Dedifferentiated amniotic fluid mesenchymal stem cell (primary cell): ENCODE results near the gene HOXB8.

Experiments
- DNase-seq: peaks from one replicate; pipeline ENCODE4 v3.0.0-alpha.2; 2016; ENCODE audit errors: extremely low spot score

HOXB8 gene

GRCh38 chr17:48624544-48625494, 9.7 kb upstream of the HOXB8 start:
- DNase-seq: no peak

- DNase-seq: no peak
Observed at GRCh38 chr17:48624118-48624517, 9.0 kb upstream of the HOXB8 start.

- no peak for DNase-seq
Observed at GRCh38 chr17:48623583-48623982, 8.5 kb upstream of the HOXB8 start.

GRCh38 chr17:48622857-48623256, 7.8 kb upstream of the HOXB8 start:
- no peak for DNase-seq

- no peak for DNase-seq
Observed at GRCh38 chr17:48621410-48622392, 6.6 kb upstream of the HOXB8 start.

GRCh38 chr17:48620461-48621139, 5.5 kb upstream of the HOXB8 start:
- no peak for DNase-seq

GRCh38 chr17:48619826-48620449, 4.8 kb upstream of the HOXB8 start:
- DNase-seq: no peak

GRCh38 chr17:48618256-48618896, 3.3 kb upstream of the HOXB8 start:
- DNase-seq: peak; percentile 68

GRCh38 chr17:48617471-48618255, 2.6 kb upstream of the HOXB8 start:
- no peak for DNase-seq

GRCh38 chr17:48616717-48617470, 1.8 kb upstream of the HOXB8 start:
- no peak for DNase-seq

- no peak for DNase-seq
Observed at GRCh38 chr17:48615963-48616716, 1.0 kb upstream of the HOXB8 start.

GRCh38 chr17:48613862-48614694, 1.0 kb downstream of the HOXB8 start:
- DNase-seq: no peak

GRCh38 chr17:48612854-48613691, 2.0 kb downstream of the HOXB8 start:
- DNase-seq: no peak

- DNase-seq: no peak
Observed at GRCh38 chr17:48612456-48612853, 2.6 kb downstream of the HOXB8 start.

GRCh38 chr17:48611681-48612455, 3.2 kb downstream of the HOXB8 start:
- no peak for DNase-seq

GRCh38 chr17:48611213-48611612, 3.9 kb downstream of the HOXB8 start:
- DNase-seq: no peak
